SU-DHL-6 (cell line): ENCODE measurements around the gene PLEKHA8.

Source experiments
- EZH2phosphoT487 ChIP-seq: fragments of 200-600 bp; sonication (generic), shearing (Covaris generic); conservative IDR thresholded peaks from 2 replicates; pipeline ENCODE4 v1.6.1; 2018; ENCODE audit warnings: mild to moderate bottlenecking, antibody characterized with exemption, low read length, moderate library complexity, mixed read lengths
- TF ChIP-seq, protein P1 (sequence below): fragments of 200-600 bp; sonication (generic); IDR thresholded peaks from one replicate; pipeline ENCODE4 v1.5.1; 2017; ENCODE audit warnings: antibody characterized with exemption, mild to moderate bottlenecking, low read length, moderate library complexity; ENCODE audit not compliant: insufficient read depth, poor library complexity, severe bottlenecking

DNA sequence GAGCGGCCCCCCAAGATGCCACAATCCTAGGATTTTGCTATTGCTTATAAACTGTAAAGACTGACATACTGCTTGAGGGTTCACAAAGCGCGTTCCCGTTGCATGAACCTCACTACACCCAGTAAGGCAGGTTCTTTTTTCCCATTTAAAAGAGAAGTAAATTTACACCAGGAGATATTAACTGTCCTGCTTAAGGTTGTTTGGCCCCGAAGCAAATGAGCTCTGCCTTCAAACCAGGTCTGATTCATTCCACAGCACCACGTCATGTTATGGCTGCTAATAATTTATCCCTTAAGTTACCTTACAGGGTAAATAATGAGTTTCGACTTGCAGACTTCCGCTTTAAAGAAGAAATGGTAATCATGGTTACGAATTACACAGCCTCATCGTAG is 1.2 kb upstream of the PLEKHA8 start:
- TF ChIP-seq, protein P1, sequence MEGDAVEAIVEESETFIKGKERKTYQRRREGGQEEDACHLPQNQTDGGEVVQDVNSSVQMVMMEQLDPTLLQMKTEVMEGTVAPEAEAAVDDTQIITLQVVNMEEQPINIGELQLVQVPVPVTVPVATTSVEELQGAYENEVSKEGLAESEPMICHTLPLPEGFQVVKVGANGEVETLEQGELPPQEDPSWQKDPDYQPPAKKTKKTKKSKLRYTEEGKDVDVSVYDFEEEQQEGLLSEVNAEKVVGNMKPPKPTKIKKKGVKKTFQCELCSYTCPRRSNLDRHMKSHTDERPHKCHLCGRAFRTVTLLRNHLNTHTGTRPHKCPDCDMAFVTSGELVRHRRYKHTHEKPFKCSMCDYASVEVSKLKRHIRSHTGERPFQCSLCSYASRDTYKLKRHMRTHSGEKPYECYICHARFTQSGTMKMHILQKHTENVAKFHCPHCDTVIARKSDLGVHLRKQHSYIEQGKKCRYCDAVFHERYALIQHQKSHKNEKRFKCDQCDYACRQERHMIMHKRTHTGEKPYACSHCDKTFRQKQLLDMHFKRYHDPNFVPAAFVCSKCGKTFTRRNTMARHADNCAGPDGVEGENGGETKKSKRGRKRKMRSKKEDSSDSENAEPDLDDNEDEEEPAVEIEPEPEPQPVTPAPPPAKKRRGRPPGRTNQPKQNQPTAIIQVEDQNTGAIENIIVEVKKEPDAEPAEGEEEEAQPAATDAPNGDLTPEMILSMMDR, result no peak
- no peak for TF ChIP-seq EZH2phosphoT487
